ENCODE results near the gene DBNL.

Gene DBNL

GRCh38 chr7:44101303-44101965 is 56.9 kb downstream of the DBNL start:
- DNase-seq: no peak

GRCh38 chr7:44101966-44102845 is 57.7 kb downstream of the DBNL start:
- no peak for DNase-seq

- DNase-seq: no peak
Measured at GRCh38 chr7:44102846-44103565, 58.5 kb downstream of the DBNL start.

GRCh38 chr7:44103566-44103922 is 59.0 kb downstream of the DBNL start:
- no peak for DNase-seq

GRCh38 chr7:44103923-44104859 is 59.7 kb downstream of the DBNL start, which contains the start of gene AEBP1:
Gene AEBP1, plus strand, starts transcription at chr7:44104345. Its CDS starts 321 bp downstream, at chr7:44104666.
- no peak for DNase-seq

GRCh38 chr7:44104860-44105771 is 60.6 kb downstream of the DBNL start:
- DNase-seq: peak in 1 of 2 experiments; percentile 17

- DNase-seq: no peak
Measured at GRCh38 chr7:44105832-44106231, 61.3 kb downstream of the DBNL start.

GRCh38 chr7:44106311-44107065 is 62.0 kb downstream of the DBNL start:
- no peak for DNase-seq

GRCh38 chr7:44107116-44107960 is 62.8 kb downstream of the DBNL start:
- no peak for DNase-seq

GRCh38 chr7:44107961-44108767 is 63.7 kb downstream of the DBNL start:
- no peak for DNase-seq

GRCh38 chr7:44108768-44109750 is 64.6 kb downstream of the DBNL start:
- no peak for DNase-seq

- DNase-seq: no peak
Measured at GRCh38 chr7:44109991-44110390, 65.5 kb downstream of the DBNL start.

- no peak for DNase-seq
Measured at GRCh38 chr7:44110719-44111635, 66.5 kb downstream of the DBNL start.

Measured in NCI-H446 (cell line).